ENCODE results near the gene BCO1.

The BCO1 gene

GRCh38 chr16:81321039-81321438 is 82.5 kb downstream of the BCO1 start:
- no peak for DNase-seq
- TF ChIP-seq, protein P1, sequence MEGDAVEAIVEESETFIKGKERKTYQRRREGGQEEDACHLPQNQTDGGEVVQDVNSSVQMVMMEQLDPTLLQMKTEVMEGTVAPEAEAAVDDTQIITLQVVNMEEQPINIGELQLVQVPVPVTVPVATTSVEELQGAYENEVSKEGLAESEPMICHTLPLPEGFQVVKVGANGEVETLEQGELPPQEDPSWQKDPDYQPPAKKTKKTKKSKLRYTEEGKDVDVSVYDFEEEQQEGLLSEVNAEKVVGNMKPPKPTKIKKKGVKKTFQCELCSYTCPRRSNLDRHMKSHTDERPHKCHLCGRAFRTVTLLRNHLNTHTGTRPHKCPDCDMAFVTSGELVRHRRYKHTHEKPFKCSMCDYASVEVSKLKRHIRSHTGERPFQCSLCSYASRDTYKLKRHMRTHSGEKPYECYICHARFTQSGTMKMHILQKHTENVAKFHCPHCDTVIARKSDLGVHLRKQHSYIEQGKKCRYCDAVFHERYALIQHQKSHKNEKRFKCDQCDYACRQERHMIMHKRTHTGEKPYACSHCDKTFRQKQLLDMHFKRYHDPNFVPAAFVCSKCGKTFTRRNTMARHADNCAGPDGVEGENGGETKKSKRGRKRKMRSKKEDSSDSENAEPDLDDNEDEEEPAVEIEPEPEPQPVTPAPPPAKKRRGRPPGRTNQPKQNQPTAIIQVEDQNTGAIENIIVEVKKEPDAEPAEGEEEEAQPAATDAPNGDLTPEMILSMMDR (IDR thresholded peaks at IDR 0.05), result no peak
- Histone ChIP-seq H3K4me3 (no peak overlapping the region), H3K4me1 (peaks cover 0 to 12% (median 6%) of the 10 kb centered on the region in 4 donors), H3K27ac (no peak overlapping the region), H3K9me3 (no peaks in the 10 kb centered on the region), H3K36me3 (no peaks in the 10 kb centered on the region), H3K27me3 (no peaks in the 10 kb centered on the region)
- intact Hi-C loops (cut with DNase I; ENCODE audit: low total_unique reads), result no loop called here

DNA sequence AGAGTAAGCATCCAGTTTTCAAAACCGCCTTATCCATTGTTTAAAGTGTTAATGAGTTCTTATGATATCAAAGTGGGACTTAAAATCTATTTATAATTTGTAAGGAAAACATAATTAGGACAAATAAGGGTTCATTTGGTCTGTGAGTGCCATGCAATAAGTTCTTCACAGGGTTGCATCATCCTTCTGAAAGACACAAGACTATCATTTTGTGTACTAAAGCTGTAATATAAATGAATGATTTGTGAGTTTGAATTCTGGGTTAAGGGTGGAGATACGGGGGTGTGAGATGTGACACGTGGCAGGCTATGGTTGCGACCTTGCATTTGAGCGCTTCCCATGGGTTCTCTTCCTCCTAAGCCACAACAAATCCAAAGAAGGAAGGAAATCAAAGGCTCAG is 83.0 kb downstream of the BCO1 start:
- Histone ChIP-seq H3K27me3 (no peaks in the 10 kb centered on the region), H3K4me3 (no peak overlapping the region), H3K27ac (no peak overlapping the region), H3K4me1 (peaks cover 0 to 7% (median under 1%) of the 10 kb centered on the region in 4 donors), H3K9me3 (no peaks in the 10 kb centered on the region), H3K36me3 (no peaks in the 10 kb centered on the region)
- TF ChIP-seq, protein P1 (IDR thresholded peaks at IDR 0.05), result no peak
- DNase-seq, result no peak
- intact Hi-C loops (cut with DNase I; ENCODE audit: low total_unique reads), result no loop called here

DNA sequence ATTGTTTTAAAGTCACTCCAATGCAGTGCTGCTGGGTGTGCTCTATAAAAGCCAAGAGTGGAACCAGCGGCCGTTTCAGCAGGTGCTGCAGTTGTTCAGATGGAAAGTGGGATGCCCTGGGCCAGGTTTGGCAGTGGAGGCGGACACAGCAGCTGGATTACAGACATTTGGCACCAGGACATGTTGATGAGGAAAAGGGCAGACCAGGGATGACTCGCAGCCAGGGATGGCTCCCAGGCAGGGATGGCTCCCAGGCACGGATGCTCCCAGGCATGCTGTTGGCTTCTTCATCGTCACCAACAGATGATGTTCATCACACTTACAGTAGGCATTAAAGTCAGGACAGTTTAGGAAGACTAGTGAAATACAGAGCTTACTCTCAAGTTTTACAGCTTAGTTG is 86.3 kb downstream of the BCO1 start:
- TF ChIP-seq, protein P1 (IDR thresholded peaks at IDR 0.05), result no peak
- H3K36me3 ChIP-seq, result no peaks in the 10 kb centered on the region
- no peaks in the 10 kb centered on the region for H3K27me3 ChIP-seq
- H3K4me3 ChIP-seq, result no peak overlapping the region
- no peaks in the 10 kb centered on the region for H3K9me3 ChIP-seq
- no peak overlapping the region for H3K27ac ChIP-seq
- H3K4me1 ChIP-seq, result peaks cover 0 to 3% (median 0%) of the 10 kb centered on the region in 4 donors
- intact Hi-C loops (cut with DNase I; ENCODE audit: low total_unique reads), result no loop called here
- DNase-seq, result no peak

- no peak for DNase-seq
These were observed 88.5 kb downstream of the BCO1 start for GRCh38 chr16:81327011-81327410.

GRCh38 chr16:81327447-81328196 is 89.1 kb downstream of the BCO1 start:
- Histone ChIP-seq H3K9me3 (no peaks in the 10 kb centered on the region), H3K4me1 (peaks cover 0 to 3% (median 0%) of the 10 kb centered on the region in 4 donors), H3K27ac (no peak overlapping the region), H3K36me3 (peaks cover 0 to 4% (median 0%) of the 10 kb centered on the region in 3 donors), H3K4me3 (no peak overlapping the region), H3K27me3 (no peaks in the 10 kb centered on the region)
- no peak for DNase-seq
- intact Hi-C loops (cut with DNase I; ENCODE audit: low total_unique reads), result no loop called here
- TF ChIP-seq, protein P1 (IDR thresholded peaks at IDR 0.05), result no peak

More at GRCh38 chr16:81327011-81327410, 88.5 kb downstream of the BCO1 start:
- Histone ChIP-seq H3K4me1 (peaks cover 0 to 3% (median 0%) of the 10 kb centered on the region in 4 donors), H3K27me3 (no peaks in the 10 kb centered on the region), H3K27ac (no peak overlapping the region), H3K36me3 (no peaks in the 10 kb centered on the region), H3K9me3 (no peaks in the 10 kb centered on the region), H3K4me3 (no peak overlapping the region)
- intact Hi-C loops (cut with DNase I; ENCODE audit: low total_unique reads), result no loop called here
- TF ChIP-seq, protein P1 (IDR thresholded peaks at IDR 0.05), result no peak
